ENCODE measurements around the gene KCNG3. TPM values are rescaled to one million over a fixed set of nuclear protein-coding genes. Genes with fewer than 3 reads are reported as not detected.

The KCNG3 gene
- total RNA-seq, 1 experiment from 2014 or later: 4.3 TPM

DNA sequence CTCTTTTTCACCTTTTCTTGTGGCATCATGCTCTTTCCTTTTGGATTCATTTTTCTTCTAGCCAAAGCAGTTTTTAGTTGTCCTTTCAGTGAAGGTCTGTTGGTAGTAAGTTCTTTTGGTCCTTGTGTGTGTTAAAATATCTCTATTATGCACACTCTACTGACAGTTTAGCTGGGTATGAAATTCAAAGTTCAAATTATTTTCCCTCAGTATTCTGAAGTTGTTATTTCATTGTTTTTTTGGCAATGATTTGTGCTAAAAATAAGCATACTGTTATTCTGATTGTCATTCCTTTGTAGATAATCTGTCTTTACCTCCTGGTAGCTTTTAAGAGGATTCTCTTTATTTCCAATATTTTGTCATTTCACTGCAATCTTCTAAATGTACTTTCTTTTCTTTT, 79.6 kb downstream of the KCNG3 start:
- H3K27ac ChIP-seq (ENCODE audit: low read length): no peak overlapping the region
- TF ChIP-seq POLR2AphosphoS5 (IDR thresholded peaks at IDR 0.05; ENCODE audit: low read depth, low read length): no peak
- TF ChIP-seq TCF7L2 (IDR thresholded peaks at IDR 0.05; ENCODE audit: low read depth, low read length): no peak
- TF ChIP-seq SIN3A (IDR thresholded peaks at IDR 0.05; ENCODE audit: borderline replicate concordance, insufficient read depth, low read depth, low read length): no peak
- TF ChIP-seq, protein P1, sequence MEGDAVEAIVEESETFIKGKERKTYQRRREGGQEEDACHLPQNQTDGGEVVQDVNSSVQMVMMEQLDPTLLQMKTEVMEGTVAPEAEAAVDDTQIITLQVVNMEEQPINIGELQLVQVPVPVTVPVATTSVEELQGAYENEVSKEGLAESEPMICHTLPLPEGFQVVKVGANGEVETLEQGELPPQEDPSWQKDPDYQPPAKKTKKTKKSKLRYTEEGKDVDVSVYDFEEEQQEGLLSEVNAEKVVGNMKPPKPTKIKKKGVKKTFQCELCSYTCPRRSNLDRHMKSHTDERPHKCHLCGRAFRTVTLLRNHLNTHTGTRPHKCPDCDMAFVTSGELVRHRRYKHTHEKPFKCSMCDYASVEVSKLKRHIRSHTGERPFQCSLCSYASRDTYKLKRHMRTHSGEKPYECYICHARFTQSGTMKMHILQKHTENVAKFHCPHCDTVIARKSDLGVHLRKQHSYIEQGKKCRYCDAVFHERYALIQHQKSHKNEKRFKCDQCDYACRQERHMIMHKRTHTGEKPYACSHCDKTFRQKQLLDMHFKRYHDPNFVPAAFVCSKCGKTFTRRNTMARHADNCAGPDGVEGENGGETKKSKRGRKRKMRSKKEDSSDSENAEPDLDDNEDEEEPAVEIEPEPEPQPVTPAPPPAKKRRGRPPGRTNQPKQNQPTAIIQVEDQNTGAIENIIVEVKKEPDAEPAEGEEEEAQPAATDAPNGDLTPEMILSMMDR (IDR thresholded peaks at IDR 0.05): no peak
- TF ChIP-seq, protein P2, sequence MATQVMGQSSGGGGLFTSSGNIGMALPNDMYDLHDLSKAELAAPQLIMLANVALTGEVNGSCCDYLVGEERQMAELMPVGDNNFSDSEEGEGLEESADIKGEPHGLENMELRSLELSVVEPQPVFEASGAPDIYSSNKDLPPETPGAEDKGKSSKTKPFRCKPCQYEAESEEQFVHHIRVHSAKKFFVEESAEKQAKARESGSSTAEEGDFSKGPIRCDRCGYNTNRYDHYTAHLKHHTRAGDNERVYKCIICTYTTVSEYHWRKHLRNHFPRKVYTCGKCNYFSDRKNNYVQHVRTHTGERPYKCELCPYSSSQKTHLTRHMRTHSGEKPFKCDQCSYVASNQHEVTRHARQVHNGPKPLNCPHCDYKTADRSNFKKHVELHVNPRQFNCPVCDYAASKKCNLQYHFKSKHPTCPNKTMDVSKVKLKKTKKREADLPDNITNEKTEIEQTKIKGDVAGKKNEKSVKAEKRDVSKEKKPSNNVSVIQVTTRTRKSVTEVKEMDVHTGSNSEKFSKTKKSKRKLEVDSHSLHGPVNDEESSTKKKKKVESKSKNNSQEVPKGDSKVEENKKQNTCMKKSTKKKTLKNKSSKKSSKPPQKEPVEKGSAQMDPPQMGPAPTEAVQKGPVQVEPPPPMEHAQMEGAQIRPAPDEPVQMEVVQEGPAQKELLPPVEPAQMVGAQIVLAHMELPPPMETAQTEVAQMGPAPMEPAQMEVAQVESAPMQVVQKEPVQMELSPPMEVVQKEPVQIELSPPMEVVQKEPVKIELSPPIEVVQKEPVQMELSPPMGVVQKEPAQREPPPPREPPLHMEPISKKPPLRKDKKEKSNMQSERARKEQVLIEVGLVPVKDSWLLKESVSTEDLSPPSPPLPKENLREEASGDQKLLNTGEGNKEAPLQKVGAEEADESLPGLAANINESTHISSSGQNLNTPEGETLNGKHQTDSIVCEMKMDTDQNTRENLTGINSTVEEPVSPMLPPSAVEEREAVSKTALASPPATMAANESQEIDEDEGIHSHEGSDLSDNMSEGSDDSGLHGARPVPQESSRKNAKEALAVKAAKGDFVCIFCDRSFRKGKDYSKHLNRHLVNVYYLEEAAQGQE (IDR thresholded peaks at IDR 0.05; ENCODE audit: insufficient read depth in 1 of 2, low read depth in 2 of 2, low read length in 1 of 2): no peak
- DNase-seq (ENCODE audit: low read depth, low spot score) (no peak), ATAC-seq (no peak)
- in situ Hi-C loops (cut with HindIII; ENCODE audit: low pct_unique_long_range_greater_than_20kb, low sequenced_read_pairs) (no loop called here), intact Hi-C loops (cut with micrococcal nuclease; ENCODE audit: unreplicated experiment) (no loop called here)
- no peaks in the 10 kb centered on the region for H3K36me3 ChIP-seq (ENCODE audit: control insufficient read depth, insufficient read depth, low read length)
- CTCF ChIA-PET: no interaction called here
- H3K27me3 ChIP-seq (ENCODE audit: control insufficient read depth, insufficient read depth, low read length): no peaks in the 10 kb centered on the region
- BruUV-seq (replicated peaks): no TSS peak
- H3K9me3 ChIP-seq (ENCODE audit: control insufficient read depth, insufficient read depth, low read depth, low read length): peaks cover 18% of the 10 kb centered on the region; the same call in 1 of the 2 replicates
- no peak overlapping the region for H3K4me3 ChIP-seq (ENCODE audit: low read depth in 2 of 2, low read length in 2 of 2)
- POLR2A ChIA-PET: no interaction called here
- no peaks in the 10 kb centered on the region for H3K4me1 ChIP-seq (ENCODE audit: control insufficient read depth, insufficient read depth, low read length)

DNA sequence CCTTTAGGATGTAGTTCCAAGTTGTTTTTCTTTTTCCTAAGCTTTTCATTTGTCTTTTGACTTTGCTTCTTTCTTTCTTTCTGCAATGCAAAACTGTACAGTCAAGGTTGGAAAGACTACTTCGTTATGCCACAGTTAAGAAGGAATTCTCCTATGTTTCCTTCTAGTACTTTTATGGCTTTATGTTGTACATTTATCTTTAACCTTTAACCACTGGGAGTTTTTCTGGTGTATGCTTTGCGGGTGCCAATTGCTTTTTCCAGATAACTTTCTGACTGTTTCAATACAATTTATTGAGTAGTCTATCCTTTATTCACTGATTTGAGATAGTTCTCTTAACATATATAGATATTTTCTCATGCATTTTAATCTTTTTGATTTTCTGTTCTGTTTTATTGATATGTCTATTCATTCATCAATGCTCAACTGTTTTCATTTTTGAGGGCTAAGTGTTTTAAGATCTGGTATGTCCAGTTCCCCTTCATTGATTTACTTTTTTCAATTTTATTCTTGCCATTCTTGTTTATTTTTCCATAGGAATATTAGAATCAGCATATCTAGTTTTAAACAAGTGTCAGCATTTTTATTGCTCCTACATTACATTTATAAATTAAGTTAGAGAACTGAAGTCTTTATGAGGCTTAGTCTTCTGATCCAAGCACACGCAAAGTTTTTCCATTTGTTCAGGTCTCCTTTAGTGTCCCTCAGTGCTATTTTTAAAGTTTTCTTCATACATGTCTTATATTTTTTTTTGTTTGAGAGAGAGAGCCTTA, 82.9 kb downstream of the KCNG3 start:
- ChIA-PET CTCF (no interaction called here), POLR2A (no interaction called here)
- no peak overlapping the region for H3K4me3 ChIP-seq (ENCODE audit: low read depth in 2 of 2, low read length in 2 of 2)
- H3K36me3 ChIP-seq (ENCODE audit: control insufficient read depth, insufficient read depth, low read length): no peaks in the 10 kb centered on the region
- in situ Hi-C loops (cut with HindIII; ENCODE audit: low pct_unique_long_range_greater_than_20kb, low sequenced_read_pairs): no loop called here
- BruUV-seq (replicated peaks): no TSS peak
- no peaks in the 10 kb centered on the region for H3K27me3 ChIP-seq (ENCODE audit: control insufficient read depth, insufficient read depth, low read length)
- H3K4me1 ChIP-seq (ENCODE audit: control insufficient read depth, insufficient read depth, low read length): no peaks in the 10 kb centered on the region
- no peak overlapping the region for H3K27ac ChIP-seq (ENCODE audit: low read length)
- ATAC-seq (no peak), DNase-seq (ENCODE audit: low read depth, low spot score) (no peak)
- TF ChIP-seq, protein P1 (IDR thresholded peaks at IDR 0.05): no peak
- TF ChIP-seq SIN3A (IDR thresholded peaks at IDR 0.05; ENCODE audit: borderline replicate concordance, insufficient read depth, low read depth, low read length): no peak
- peaks cover 18% of the 10 kb centered on the region; the same call in 1 of the 2 replicates for H3K9me3 ChIP-seq (ENCODE audit: control insufficient read depth, insufficient read depth, low read depth, low read length)
- intact Hi-C loops (cut with micrococcal nuclease; ENCODE audit: unreplicated experiment): no loop called here
